ENCODE results near the gene PLAAT4. TPM values are rescaled to one million over a fixed set of nuclear protein-coding genes. Genes with fewer than 3 reads are reported as not detected.
"Not testable (repeated sequence)": the region's sequence is repeated elsewhere in the genome, so short reads cannot be mapped to it uniquely, and the experiment has no call there.

The PLAAT4 gene
- polyA plus RNA-seq, 1 donor = 5.4 TPM

DNA sequence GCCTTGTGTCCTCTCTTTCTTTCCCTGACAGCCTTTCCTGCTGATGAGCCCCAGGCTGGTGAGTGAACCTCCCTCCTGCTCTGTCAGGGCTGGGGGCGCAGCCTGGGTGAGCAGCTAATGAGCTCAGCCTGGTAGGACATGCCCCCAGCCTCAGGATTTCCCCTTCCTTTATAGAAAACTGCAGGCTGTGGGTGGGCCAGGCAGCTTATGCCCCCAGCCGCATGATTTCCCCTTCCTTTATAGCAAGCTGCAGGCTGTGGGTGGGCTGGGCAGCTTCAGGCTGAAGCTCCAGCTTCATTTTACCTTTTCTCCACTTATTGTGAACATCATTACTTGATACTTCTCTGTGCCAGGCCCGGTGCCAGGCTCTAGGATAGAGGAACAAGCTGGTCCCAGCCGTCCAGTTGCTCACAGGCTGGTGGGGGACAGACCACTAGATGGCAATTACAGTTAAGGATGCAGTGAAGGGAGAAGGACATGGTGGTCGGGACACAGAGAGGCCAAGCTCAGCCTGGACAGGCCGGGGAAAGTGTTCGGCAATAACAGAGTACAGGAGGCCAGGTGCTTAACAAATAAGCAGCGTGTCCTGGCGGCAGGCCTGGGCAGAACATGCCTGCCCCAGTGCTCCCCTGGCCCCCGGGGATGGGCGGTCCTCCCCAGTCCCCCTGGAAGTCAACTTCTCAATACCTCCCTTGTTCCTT lies 25.4 kb upstream of the PLAAT4 start:
- no peak for DNase-seq

DNA sequence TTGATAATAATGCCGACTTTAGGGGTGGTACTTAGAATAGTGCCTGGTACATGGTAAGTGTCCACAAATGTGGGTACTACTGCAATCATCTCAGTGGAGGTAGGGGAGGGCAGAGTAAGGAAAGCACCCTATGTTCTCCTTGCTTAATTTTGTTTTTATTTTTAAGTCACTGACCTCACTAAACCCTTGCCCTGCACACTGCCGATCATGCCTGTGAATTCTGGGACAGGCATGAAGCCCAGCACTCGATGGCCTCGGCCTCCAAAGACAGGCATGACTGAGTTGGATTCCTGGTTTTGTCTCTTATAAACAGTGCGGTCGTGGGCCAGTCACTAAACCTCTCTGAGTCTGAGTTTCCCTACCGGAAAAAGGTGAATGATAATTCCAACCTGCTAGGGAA lies 23.8 kb upstream of the PLAAT4 start:
- DNase-seq = no peak

DNA sequence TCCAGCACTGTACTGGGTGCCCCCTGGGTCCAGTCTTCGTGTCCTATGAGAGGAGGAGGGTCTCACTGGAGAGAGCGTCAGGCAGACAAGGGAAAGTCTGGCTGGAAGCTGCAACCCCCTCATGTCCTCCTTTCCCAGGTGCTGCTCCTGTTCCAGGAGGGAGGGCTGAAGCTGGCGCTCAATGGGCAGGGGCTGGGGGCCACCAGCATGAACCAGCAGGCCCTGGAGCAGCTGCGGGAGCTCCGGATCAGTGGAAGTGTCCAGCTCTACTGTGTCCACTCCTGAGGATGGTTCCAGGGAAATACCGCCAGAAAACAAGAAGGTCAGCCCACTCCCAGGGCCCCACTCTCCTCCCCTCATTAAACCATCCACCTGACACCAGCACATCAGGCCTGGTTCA lies 20.5 kb upstream of the PLAAT4 start:
- no peak for DNase-seq

DNA sequence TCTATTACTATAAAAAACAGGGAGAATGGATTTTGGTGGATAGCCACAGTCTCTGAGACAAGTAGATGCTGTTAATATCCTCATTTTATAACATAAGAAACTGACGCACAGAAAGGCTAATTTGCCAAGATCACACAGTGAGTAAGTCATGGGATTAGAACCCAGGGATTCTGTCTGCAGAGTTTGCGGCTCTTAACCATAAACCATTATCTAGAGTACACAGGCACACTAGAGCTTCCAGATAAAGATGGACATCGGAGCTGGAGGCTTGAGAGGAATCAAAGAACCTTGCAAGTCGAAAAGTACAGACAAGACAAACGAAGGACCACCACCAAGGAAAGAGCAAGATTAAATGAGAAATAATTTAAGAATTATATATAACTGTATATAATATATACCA lies 19.5 kb upstream of the PLAAT4 start:
- no peak for DNase-seq

DNA sequence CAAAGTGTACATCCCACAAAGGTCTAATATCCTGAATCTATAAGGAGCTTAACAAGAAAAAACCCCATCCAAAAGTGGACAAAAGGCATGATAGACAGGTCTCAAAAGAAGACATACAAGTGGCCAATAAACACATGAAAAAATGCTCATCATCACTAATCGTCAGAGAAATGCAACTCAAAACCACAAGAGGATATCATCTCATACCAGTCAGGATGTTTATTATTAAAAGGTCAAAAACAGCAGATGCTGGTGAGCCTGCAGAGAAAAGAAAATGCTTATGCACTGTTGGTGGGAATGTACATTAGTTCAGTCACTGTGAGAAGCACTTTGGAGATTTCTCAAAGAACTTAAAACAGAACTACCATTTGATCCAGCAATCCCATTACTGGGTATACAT lies 18.1 kb upstream of the PLAAT4 start:
- no peak for DNase-seq

DNA sequence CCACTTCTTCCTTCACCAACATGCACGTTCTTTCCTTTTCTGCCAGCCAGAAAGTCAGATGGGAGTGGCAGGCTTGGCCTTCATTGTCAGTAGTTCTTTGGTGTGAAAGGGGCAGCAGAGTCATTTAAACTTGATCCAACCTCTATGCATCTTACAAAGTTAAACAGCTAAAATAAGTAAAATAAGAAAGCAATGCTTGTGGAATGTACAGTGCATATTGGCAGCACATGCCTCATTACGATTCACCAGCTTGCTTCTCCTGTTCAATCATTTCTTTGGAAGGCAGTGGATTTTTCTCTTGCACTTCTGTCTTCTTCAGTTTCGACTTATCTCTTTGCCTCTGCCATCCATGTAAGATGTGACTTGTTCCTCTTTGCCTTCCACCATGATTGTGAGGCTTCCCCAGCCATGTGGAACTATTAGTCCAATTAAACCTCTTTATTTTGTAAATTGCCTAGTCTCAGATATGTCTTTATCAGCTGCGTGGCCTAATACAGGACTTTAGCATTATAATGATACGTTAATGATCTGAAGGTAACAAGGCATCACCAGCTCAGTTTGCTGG lies 15.9 kb upstream of the PLAAT4 start:
- no peak for DNase-seq

DNA sequence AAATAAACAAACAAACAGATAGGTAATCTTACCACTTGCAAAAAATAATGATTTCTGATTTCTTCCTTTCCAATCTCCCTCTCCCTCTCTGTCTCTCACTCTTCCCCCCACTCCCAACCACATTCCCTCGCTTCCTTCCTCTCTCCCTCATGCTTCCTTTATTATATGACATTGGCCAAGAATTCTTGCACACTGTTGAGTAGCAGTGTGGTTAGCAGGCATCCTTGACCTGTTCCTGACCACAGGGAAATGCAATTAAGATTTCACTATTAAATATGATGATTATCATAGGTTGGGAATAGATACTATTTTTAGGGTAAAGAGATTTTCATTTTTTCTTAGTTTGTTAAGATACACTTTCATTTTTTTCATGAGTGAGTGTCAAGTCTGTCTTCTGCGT lies 14.7 kb upstream of the PLAAT4 start:
- no peak for DNase-seq

DNA sequence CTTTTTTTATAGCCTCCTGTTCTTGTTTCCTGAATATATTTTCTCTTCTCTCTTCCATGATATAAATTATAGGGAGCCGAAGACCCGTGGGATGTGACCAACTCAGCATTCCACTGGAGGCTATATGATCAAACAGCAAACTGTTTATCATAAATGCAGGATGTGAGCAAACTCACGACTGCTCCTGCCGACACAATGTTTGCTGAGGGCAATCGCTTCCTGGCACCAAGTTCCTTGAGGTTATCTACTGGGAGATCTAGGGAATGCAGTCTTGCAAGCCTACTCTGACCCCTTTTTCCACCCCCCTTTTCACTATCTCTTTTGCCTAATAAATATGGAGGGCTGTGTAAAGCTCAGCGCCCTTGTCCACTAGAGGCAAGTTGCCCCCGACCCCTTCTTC lies 13.5 kb upstream of the PLAAT4 start:
- DNase-seq = no peak

DNA sequence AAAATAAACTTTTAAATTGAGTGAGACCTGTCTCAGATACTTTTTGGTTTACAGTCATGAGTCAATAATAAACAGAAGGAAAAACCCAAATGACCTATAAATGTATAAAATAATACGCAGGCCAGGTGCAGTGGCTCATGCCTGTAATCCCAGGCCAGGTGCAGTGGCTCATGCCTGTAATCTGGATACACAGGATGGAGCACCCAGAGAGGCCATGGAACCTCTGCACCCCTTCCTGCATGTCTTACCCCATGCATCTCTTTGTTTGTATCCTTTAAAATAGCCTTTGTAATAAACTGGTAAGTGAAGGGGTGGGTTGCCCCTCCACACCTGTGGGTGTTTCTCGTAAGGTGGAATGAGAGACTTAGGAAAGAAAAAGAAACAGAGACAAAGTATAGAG lies 8.9 kb upstream of the PLAAT4 start:
- no peak for DNase-seq

DNA sequence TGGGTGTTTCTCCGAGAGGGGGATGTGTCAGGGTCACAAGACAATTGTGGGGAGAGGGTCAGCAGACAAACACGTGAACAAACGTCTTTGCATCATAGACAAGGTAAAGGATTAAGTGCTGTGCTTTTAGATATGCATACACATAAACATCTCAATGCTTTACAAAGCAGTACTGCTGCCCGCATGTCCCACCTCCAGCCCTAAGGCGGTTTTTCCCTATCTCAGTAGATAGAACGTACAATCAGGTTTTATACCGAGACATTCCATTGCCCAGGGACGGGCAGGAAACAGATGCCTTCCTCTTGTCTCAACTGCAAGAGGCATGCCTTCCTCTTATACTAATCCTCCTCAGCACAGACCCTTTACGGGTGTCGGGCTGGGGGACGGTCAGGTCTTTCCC lies 8.5 kb upstream of the PLAAT4 start:
- not testable (repeated sequence) for DNase-seq

DNA sequence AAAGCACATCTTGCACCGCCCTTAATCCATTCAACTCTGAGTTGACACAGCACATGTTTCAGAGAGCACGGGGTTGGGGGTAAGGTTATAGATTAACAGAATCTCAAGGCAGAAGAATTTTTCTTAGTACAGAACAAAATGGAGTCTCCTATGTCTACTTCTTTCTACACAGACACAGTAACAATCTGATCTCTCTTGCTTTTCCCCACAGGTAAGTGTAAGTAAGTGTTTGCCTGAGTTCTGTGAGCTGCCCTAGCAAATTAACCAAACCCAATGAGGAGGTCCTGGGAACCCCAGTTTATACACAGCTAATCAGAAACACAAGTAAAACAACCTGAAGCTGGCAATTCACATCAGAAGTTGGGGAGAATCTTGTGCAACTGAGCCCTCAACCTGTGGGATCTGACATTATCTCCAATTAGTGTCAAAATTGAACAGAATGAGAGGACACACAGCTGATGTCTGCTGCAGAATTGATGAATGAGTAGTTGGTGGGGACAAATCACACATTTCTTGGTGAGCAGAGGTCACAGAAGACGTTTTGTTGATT lies 7.8 kb upstream of the PLAAT4 start:
- DNase-seq = not testable (repeated sequence)

DNA sequence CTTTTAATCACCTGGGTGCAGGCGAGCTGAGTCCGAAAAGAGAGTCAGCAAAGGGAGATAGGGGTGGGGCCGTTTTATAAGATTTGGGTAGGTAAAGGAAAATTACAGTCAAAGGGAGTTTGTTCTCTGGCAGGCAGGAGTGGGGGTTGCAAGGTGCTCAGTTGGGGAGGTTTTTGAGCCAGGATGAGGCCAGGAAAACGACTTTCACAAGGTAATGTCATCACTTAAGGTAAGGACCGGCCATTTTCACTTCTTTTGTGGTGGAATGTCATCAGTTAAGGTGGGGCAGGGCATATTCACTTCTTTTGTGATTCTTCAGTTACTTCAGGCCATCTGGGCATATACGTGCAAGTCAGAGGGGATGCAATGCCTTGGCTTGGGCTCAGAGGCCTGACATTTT lies 7.2 kb upstream of the PLAAT4 start:
- not testable (repeated sequence) for DNase-seq

DNA sequence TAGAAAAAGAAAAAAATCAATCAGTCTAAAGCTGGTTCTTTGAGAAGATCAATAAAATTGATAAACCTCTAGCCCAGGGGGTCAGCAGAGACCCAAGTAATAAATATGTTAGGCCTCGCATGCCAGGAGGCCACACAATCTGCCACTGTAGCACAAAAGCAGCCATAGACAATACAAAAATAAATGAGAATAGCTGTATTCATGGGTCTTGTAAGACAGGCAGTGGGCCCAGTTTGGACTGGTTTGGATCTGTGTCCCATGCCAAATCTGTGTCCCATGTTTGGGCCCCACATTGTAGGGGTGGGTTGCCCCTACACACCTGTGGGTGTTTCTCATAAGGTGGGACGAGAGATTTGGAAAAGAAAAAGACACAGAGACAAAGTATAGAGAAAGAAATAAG lies 6.6 kb upstream of the PLAAT4 start:
- DNase-seq = no peak

DNA sequence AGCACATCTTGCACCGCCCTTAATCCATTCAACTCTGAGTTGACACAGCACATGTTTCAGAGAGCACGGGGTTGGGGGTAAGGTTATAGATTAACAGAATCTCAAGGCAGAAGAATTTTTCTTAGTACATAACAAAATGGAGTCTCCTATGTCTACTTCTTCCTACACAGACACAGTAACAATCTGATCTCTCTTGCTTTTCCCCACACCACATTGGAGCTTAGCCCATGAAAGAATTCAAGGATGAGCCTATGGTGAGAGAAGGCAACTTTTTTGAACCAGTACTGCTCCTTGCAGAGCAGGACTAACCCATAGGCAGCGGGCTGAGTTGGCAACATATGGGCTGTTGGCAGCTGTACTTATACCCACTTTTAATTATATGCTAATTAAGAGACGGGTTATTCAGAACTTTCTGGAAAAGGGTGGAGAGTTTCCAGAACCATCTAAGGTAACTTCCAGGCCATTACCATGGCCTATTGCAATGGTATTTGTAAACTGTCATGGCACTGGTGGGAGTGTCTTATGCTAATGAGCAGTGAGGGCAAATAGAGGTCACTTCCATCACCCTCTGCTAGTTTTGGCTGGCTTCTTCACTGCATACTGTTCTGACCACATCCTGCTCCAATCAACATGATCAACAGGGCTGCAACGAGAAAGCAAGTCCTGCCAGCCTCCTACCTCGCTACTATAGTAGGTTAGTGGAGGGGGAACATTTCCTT lies 5.4 kb upstream of the PLAAT4 start:
- not testable (repeated sequence) for DNase-seq

DNA sequence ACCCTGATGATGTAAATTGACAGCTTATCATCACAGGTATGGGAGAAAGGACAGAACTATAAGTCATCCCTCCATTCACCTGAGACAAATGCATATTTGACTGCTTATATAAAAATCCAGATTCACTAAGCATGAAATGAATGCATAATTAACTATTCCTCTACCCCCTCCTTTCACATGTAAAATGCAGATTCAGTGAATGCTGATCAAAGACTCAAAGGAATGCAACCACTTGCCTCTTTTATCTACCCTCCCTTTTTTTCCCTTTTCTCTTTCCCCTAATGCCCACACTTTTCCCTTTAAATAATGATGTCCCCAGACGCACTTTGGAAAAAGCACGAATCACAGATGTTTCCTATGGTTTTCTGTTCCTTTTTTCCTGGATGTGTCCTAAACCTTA lies 4.5 kb upstream of the PLAAT4 start:
- DNase-seq = no peak

DNA sequence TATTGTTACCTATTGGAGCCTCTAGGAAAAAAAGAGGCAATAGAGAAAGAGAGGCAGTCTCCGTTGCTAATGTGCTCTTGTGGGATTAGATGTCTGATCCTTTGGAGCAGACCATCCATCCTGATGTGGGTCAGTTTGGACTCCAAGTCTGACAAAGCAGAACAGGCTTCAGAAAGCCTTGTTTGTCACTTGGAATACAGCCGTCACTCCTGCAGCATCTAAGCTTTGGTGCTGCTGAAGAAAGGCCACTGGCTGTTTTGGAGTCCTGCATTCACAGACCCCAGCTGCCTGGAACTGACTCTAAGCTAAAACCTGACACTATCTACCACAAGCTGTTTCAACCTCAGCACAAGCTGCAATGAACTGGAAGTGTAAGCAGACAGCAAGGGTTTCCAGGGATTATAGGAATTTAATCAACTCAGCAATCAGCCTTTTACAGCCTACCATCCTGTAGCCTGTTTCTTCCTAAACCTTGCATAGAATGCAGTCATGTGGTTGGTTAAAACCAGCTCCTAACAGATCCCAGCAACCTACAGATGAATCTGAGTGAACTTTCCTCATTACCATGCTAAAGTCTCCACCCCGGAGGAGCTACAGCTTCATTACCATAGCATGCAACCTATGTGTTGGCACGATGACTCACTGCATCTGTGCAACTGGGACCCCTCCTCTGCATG lies 3.7 kb upstream of the PLAAT4 start:
- DNase-seq = no peak

DNA sequence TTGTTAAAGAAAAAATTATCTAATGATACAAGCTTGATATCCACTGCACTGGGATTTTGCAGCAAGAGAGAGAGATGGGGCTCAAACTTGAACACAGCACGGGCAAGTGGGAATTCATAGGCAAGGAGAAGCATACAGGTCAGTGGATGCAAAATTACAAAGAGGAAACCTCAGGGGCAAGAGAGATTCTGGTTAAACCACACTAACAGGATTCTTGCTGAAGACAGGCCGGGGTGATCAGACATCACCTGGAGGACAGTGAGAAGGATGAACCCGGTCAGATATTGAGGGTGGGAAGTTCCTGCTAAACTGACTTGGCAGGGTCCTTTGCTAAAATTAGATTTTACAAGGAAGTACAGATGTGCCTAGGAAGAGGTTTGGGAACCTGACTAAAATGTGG lies 2.5 kb upstream of the PLAAT4 start:
- no peak for DNase-seq

DNA sequence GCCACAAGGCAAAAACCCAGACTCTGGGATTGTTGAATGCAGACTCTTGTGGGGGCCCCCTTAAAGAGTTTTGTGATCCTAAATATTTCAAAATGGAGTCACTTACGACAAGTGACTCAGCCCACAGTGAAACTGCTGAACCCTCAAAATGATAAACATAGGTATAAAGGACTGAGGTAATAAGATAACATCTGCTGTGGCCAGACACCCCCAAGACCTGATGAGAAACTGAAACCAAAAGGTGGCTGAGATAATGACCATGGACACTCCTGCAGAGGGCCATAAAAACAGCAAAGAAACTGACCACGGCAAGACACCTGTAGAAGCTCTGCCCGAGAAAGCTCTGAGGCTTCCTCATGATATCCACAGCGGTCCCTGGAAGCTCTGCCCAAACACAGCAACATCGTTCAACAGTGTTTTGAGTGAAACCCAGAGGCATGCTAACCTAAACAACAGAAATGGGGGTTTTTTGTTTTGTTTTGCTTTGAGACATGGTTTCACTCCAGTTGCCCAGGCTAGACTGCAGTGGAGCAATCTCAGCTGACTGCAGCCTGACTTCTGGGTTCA lies 1.6 kb upstream of the PLAAT4 start:
- DNase-seq = no peak

DNA sequence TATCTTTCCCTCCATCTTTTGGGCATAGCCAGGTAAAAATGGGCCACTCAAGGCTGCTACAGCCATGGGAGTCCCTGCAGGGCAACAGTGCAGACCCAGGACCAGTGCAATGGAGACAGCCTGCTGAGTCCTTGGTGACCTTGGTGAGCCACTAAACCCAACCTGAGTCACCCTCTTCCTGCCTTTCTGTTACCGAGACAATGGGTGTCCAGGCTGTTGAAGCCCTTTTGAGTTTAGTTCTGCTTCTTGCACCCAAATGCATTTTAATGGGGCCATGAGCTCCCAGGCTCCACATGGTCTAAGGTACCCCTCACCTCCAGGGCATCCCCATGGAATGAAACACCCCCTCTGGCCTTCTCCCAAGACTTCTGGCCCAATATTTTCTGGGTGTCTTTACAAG lies 874 bp upstream of the PLAAT4 start:
- DNase-seq = no peak

DNA sequence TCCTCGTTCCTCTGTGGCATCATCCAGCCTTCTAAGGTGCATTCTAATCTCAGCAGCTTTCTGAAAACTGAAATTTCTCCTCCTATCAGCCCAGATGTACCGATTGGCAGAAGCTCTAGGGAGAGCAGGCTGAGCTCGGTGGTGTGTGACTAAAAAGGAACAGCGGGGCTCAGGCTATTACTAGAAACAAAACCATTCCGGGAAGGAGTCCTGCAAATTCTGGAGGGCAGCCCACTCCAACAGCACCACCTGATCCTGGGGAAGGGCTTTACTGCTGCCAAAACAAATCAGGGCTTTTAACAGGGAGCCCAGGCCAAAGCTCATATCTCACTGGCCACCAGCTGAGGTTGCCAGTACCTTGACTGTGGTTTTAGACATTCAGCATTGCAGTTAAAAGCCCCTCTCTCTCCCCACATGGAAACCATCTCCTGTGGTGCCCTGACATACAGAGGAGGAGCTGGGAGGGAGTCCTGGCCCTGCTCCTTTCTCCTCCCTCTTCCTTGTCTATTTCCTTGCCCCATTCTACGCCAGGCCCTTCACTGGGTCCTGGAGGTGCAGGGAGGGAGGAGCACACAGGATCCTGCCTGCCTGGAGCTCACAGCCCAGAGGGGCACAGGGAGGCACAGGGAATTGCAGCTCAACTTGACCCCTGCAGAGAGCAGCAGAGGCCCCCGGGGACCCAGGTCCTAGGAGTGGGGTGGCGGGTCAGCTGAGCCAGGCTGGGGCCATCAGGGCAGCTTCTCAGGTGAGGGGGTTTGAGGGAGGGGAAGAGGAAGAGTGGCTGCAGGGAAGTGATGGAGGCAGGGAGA lies 889 bp downstream of the PLAAT4 start:
- peak; percentile 54 for DNase-seq

DNA sequence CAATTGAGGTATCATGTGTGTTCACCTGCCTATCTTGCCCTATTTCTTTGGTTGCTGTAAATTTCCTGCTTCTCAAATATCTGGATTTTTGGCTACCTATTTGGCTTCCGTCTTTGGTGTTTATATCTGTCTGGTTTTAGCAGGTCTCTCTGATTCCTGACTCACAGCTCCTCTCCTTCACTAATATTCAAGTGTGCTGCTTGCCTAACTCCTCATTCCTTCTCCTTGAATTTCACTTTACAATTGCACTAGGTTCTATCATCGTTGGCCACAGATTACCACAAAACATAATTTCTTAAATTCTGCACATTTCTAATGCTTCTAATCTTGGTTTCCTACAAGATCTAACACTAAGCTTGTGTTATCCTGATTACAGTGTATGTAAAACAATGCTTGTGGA lies 5.9 kb downstream of the PLAAT4 start:
- DNase-seq = not testable (repeated sequence)

DNA sequence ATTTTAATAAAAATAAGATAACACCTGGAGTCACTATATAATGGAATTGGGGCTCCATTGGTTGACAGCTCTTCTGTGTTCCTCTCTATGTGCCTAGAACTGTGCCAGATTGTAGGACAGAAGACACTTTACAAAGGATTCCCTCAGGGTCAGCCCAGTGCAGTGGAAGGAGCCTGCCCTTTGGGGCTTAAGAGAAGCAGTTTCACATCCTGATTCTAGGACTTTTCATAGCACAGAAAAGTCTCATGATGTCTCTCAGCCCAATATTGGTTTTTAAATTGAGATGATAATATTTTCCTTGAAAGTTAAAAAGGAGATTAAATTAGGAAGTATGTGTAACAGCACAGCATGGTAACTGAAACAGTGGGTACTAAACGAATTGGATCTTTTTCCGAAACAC lies 7.1 kb downstream of the PLAAT4 start:
- DNase-seq = no peak

All from hindlimb muscle (tissue), 1 donor.